ENCODE results near the gene NHLRC4. TPM values are rescaled to one million over a fixed set of nuclear protein-coding genes. Genes with fewer than 3 reads are reported as not detected.

NHLRC4 gene
- total and polyA plus RNA-seq, 2 donors (not counting 1 experiment from before 2014, with no cell fraction given): 2.2 to 4.2 TPM

DNA sequence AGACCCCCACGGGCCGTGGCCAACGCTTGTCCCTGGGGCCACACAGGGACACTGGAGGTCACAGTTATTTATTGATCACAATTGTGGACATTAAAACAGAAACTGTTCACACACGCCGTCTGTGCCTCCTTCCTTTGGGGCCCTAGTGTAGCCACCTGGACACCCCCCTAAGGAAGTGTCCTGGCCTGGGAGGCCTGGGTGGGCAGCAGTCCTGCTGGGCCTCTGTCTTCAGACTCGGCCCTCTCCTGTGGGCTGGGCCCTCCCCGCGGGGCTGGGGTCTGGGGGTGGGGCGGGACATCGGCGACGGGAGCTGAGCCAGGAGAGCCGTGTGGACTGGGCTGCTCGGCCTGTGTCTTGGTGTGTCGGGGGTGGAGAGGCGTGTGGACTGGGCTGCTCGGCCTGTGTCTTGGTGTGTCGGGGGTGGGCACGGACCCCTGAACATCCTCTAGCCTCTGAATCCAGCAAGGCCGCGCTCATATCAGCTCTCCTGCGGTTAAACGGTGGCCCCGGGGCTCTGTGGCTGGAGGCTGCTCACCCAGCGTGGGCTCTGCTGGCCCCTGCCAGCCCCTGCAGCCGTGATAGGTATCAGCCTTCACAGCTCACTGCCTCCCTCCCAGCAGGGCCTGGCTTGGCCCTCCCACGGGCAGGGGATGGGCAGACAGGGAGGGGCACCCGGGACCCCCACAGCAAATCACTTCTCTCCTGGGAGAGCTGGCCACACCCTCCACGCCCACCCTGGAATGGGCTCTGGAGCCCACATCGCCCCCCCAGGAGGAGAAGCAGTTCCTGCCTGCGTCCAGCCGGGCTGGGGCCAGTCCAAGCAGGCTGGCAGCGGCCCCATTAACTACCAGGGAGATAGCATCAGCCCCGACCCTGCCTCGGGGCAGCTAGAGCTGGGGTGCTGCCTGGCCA, 1.1 kb upstream of the NHLRC4 start:
- peaks cover 25% of the 10 kb centered on the region for H3K79me2 ChIP-seq (ENCODE audit: control insufficient read depth, insufficient read depth, low read length)
- intact Hi-C loops (cut with micrococcal nuclease): no loop called here
- WGBS (ENCODE audit: insufficient coverage): 85% methylated on average over 35 of the region's 35 CpGs
- no peak overlapping the region for H3K27ac ChIP-seq (ENCODE audit: low read length in 2 of 2)
- peak overlapping the region; percentile 80 for H3K4me2 ChIP-seq (replicated peaks; ENCODE audit: low read depth, low read length, poor library complexity, severe bottlenecking)
- DNase-seq: no peak
- H2AFZ ChIP-seq (ENCODE audit: insufficient read depth, low read depth, low read length, poor library complexity, severe bottlenecking): peak overlapping the region; percentile 84
- ATAC-seq (ENCODE audit: low read depth): no peak
- H3K9me3 ChIP-seq (ENCODE audit: control extremely low read depth in 1 of 3, control insufficient read depth in 2 of 3, insufficient read depth in 1 of 3, low read length in 2 of 3): no peaks in the 10 kb centered on the region
- Mint-ChIP-seq H3K4me1 (peaks cover 24% of the 10 kb centered on the region), H3K27ac (no peak overlapping the region), H3K4me3 (no peak overlapping the region), H3K9me3 (ENCODE audit: insufficient read depth) (no peaks in the 10 kb centered on the region), H3K27me3 (peaks cover 6% of the 10 kb centered on the region)
- no peak for TF ChIP-seq CTCF (IDR thresholded peaks at IDR 0.05)
- no peak for TF ChIP-seq EZH2 (IDR thresholded peaks at IDR 0.05; ENCODE audit: borderline replicate concordance, insufficient read depth, low read depth, low read length, poor library complexity, severe bottlenecking)
- no peaks in the 10 kb centered on the region for H4K20me1 ChIP-seq (ENCODE audit: control insufficient read depth, insufficient read depth, low read length, poor library complexity, severe bottlenecking)
- H3K4me3 ChIP-seq (ENCODE audit: control extremely low read depth in 1 of 5, extremely low read depth in 1 of 5, insufficient read depth in 1 of 5, low read depth in 2 of 5, low read length in 4 of 5): no peak overlapping the region
- H3K4me1 ChIP-seq (ENCODE audit: control insufficient read depth in 2 of 2, insufficient read depth in 2 of 2, low read length in 2 of 2): peaks cover 29 to 43% of the 10 kb centered on the region in 2 donors
- ChIA-PET CTCF (no interaction called here), POLR2A (interaction anchor here (3.0 kb wide), 1 partner anchor 38 kb away, joined by 8 read pairs; the partner anchor contains the start of gene CAPN15)
- H3K27me3 ChIP-seq (replicated peaks in 1 of 4; ENCODE audit: control extremely low read depth in 1 of 4, control insufficient read depth in 3 of 4, insufficient read depth in 4 of 4, low read length in 3 of 4): peaks cover 0 to 13% (median 4%) of the 10 kb centered on the region in 4 experiments
- H3K9ac ChIP-seq (ENCODE audit: low read length): no peak overlapping the region
- H3K36me3 ChIP-seq (replicated peaks in 1 of 2; ENCODE audit: control extremely low read depth in 1 of 2, control insufficient read depth in 1 of 2, extremely low read depth in 1 of 2, insufficient read depth in 2 of 2, low read length in 1 of 2): no peaks in the 10 kb centered on the region
